ENCODE results near the gene CCDC80.

Gene CCDC80

DNA sequence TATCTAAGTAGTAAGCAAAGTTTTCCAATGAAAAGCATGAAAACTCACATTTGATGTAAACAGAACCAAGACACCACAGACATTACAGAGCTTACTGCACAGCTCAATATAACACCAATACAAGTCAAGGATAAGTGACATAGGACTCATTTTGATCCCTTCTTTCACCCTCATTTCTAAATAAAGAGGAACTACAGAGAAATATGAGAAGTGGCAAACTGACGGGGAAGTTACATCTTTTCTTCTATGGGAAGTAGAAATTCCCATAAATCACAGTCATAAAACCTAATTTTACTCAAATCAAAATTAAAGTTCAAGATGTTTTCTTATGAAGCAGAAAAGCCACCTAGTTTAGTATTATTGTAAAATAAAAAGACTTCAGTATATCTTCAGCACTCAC is 83.0 kb downstream of the CCDC80 start:
- DNase-seq (ENCODE audit: low read depth) = no peak
- in situ Hi-C loops (cut with HindIII; ENCODE audit: low sequenced_read_pairs) = no loop called here
- no peak overlapping the region for H3K4me3 ChIP-seq (ENCODE audit: low read depth, low read length)
- TF ChIP-seq CTCF (IDR thresholded peaks at IDR 0.05; ENCODE audit: low read depth, low read length, missing control alignments) = no peak

GRCh38 chr3:112555535-112556170 is 85.3 kb downstream of the CCDC80 start:
- in situ Hi-C loops (cut with HindIII; ENCODE audit: low sequenced_read_pairs) = no loop called here
- TF ChIP-seq CTCF (IDR thresholded peaks at IDR 0.05; ENCODE audit: low read depth, low read length, missing control alignments) = no peak
- DNase-seq (ENCODE audit: low read depth) = no peak
- no peak overlapping the region for H3K4me3 ChIP-seq (ENCODE audit: low read depth, low read length)

DNA sequence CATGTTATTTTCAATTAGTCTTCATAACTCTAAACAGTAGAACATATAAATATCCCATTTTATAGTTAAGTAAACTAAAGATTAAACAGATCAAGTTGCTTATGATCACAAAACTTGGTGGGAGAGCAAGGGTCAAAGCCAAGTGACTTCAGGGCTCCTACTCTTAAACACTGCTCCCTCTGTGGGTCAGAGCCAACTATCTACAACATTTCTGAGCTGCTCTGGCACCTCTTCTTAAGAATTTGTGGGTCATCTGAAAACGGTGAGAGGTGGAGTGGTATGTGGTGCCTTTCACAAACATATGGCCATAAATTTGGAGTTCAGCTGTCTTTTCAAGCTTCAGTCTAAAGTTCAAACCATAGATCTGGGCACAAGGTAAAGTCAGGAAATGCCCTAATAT is 90.1 kb downstream of the CCDC80 start:
- in situ Hi-C loops (cut with HindIII; ENCODE audit: low sequenced_read_pairs) = no loop called here
- TF ChIP-seq CTCF (IDR thresholded peaks at IDR 0.05; ENCODE audit: low read depth, low read length, missing control alignments) = no peak
- H3K4me3 ChIP-seq (ENCODE audit: low read depth, low read length) = no peak overlapping the region
- no peak for DNase-seq (ENCODE audit: low read depth)
